Esophagus squamous epithelium (tissue), 4 donors: ENCODE data around the gene TMEM176B.

Experiments used
- POLR2A ChIP-seq, 4 donors: fragments of 450-650 bp; IDR thresholded peaks; one replicate each; pipeline ENCODE4 v1.6.1; 2017; ENCODE audit warnings: antibody characterized with exemption in 4 of 4, mild to moderate bottlenecking in 4 of 4, moderate library complexity in 3 of 4
- TF ChIP-seq, protein P1 (sequence below), 6 experiments: fragments of 450-650 bp in 4 of 6; fragments of 200-600 bp in 2 of 6; sonication (generic) in 2 of 6; IDR thresholded peaks; one replicate each; pipeline ENCODE4 v1.5.1; 2016 to 2019; ENCODE audit warnings: antibody characterized with exemption in 6 of 6, mild to moderate bottlenecking in 4 of 6, moderate library complexity in 4 of 6

DNA sequence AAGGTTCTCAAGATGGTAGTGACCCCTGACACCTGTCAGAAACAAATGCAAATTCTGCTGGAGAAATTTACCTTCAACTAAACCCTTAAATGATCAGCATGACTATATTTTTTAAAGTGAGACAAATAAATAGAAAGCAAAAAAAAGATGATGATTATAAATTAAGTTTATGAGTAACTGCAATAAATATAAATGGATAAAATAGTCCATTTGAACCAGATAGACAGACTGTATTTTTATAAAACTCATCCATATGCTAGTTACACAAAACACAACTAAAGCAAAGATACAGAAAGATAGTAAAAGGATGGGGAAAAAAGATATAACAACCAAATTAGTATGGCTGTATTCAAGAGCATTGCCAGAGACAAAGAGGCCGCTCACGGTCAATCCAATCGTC lies 6.3 kb upstream of the TMEM176B start:
- TF ChIP-seq, protein P1, sequence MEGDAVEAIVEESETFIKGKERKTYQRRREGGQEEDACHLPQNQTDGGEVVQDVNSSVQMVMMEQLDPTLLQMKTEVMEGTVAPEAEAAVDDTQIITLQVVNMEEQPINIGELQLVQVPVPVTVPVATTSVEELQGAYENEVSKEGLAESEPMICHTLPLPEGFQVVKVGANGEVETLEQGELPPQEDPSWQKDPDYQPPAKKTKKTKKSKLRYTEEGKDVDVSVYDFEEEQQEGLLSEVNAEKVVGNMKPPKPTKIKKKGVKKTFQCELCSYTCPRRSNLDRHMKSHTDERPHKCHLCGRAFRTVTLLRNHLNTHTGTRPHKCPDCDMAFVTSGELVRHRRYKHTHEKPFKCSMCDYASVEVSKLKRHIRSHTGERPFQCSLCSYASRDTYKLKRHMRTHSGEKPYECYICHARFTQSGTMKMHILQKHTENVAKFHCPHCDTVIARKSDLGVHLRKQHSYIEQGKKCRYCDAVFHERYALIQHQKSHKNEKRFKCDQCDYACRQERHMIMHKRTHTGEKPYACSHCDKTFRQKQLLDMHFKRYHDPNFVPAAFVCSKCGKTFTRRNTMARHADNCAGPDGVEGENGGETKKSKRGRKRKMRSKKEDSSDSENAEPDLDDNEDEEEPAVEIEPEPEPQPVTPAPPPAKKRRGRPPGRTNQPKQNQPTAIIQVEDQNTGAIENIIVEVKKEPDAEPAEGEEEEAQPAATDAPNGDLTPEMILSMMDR (IDR thresholded peaks at IDR 0.05), result no peak
- TF ChIP-seq POLR2A (IDR thresholded peaks at IDR 0.05), result no peak
